Measurements from ENCODE around the gene EEF1A2. TPM values are rescaled to one million over a fixed set of nuclear protein-coding genes. Genes with fewer than 3 reads are reported as not detected.

Gene EEF1A2
- total RNA-seq, 1 experiment from 2014 or later: 32.0 TPM

DNA sequence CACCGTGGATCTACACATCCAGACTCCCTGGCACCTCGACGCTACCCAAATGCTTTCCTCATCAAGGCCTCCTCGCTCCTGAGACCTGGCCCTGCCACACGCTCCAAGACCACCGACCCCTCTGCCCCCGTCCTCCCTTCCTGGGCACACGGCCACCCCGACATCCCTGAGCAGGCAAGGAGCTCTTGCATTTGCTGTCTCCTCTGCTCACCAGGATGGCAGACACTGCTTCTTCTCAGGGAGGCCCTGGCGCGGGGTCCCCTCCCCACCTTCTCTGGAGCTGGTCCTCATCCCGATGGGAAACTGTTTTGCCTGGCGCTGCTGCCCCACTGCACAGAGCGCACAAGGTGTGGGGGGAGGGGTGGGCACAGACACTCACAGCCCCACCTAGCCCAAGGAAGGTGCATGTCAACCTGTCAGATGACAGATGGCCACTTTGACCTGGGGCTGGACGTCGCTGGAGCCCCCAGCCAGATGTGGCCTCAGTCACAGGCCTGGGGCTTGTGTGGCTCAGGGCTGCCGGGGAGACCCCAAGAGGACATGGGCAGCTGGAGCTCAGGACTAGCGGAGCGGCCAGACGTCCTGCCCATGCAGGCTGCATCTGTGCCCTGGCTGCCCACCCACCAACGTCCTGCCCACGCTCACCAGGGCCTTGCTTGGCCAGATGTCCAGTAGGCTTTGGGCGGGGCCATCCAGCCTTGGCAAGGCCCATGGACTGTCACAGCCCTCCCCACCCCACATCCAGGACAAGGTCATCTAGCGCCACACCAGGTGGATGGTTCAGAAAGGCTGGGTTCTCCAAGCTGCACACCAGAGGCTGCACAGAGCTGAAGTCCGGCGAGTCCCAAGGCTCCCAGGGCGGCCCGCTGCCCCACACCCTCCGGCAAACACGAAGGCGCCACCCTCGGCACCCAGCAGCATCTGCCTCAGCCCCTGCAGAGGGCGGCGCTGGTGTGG lies 20.3 kb downstream of the EEF1A2 start:
- intact Hi-C loops (cut with micrococcal nuclease; ENCODE audit: unreplicated experiment): no loop called here
- H3K4me1 ChIP-seq: 0 out of 2 replicates have a peak, but pooled peaks cover 5% of the 10 kb centered on the region
- no peak overlapping the region for H3K27ac Mint-ChIP-seq (ENCODE audit: unreplicated experiment)
- H3K27me3 ChIP-seq (replicated peaks; ENCODE audit: control insufficient read depth, insufficient read depth, low read length): peaks cover 2% of the 10 kb centered on the region
- H3K27me3 Mint-ChIP-seq (ENCODE audit: insufficient read depth, unreplicated experiment): peaks cover 53% of the 10 kb centered on the region
- ChIA-PET POLR2A (interaction anchor here (0.5 kb wide), 1 partner anchor 42 kb away, joined by 3 read pairs; no protein-coding TSS in a partner anchor), CTCF (interaction anchor here (0.6 to 2.1 kb wide), 2 partner anchors 17 to 96 kb away, joined by 3 to 8 read pairs; no protein-coding TSS in a partner anchor)
- H3K36me3 Mint-ChIP-seq (ENCODE audit: insufficient read depth, unreplicated experiment): no peaks in the 10 kb centered on the region
- H3K4me3 ChIP-seq (ENCODE audit: low read depth, low read length): no peak overlapping the region
- BruUV-seq (replicated peaks): no TSS peak
- no peaks in the 10 kb centered on the region for H3K9me3 ChIP-seq
- no peaks in the 10 kb centered on the region for H3K36me3 ChIP-seq (ENCODE audit: control insufficient read depth, insufficient read depth, low read length)
- DNase-seq: no peak
- H3K4me1 Mint-ChIP-seq (ENCODE audit: low read depth, unreplicated experiment): no peaks in the 10 kb centered on the region
- no peak for TF ChIP-seq CTCF (IDR thresholded peaks at IDR 0.05; ENCODE audit: insufficient read depth in 1 of 2, low read depth in 1 of 2, low read length in 1 of 2, severe bottlenecking in 1 of 2, unreplicated experiment in 1 of 2)
- H3K9me3 Mint-ChIP-seq (ENCODE audit: unreplicated experiment): no peaks in the 10 kb centered on the region
- H3K4me3 Mint-ChIP-seq (ENCODE audit: unreplicated experiment): no peak overlapping the region

DNA sequence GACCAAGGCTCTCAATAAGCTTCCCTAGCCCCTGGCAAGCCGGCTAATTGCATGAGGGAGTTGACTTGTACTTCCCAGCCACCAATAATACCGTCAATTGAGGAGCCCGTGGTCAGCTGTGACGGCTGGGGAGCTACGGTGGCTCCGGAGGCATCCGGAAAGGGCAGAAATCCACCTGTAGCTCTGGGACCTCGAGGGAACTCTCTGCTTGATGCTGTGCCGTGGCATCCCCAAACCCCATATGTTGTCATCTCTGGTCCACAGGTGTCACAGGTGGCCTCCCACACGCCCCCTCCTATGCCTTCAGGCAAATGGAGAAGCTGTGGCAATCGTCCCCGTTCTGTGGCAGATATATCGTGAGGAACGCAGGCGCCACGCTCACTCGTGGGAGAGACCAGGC lies 20.9 kb downstream of the EEF1A2 start:
- no peaks in the 10 kb centered on the region for H3K36me3 Mint-ChIP-seq (ENCODE audit: insufficient read depth, unreplicated experiment)
- no peak overlapping the region for H3K27ac Mint-ChIP-seq (ENCODE audit: unreplicated experiment)
- no peaks in the 10 kb centered on the region for H3K9me3 Mint-ChIP-seq (ENCODE audit: unreplicated experiment)
- H3K4me1 Mint-ChIP-seq (ENCODE audit: low read depth, unreplicated experiment): no peaks in the 10 kb centered on the region
- H3K27me3 ChIP-seq (replicated peaks; ENCODE audit: control insufficient read depth, insufficient read depth, low read length): peaks cover 2% of the 10 kb centered on the region
- TF ChIP-seq CTCF (IDR thresholded peaks at IDR 0.05; ENCODE audit: insufficient read depth in 1 of 2, low read depth in 1 of 2, low read length in 1 of 2, severe bottlenecking in 1 of 2, unreplicated experiment in 1 of 2): no peak
- DNase-seq: no peak
- H3K4me3 ChIP-seq (ENCODE audit: low read depth, low read length): no peak overlapping the region
- BruUV-seq (replicated peaks): no TSS peak
- H3K4me1 ChIP-seq: no peaks in the 10 kb centered on the region
- H3K4me3 Mint-ChIP-seq (ENCODE audit: unreplicated experiment): no peak overlapping the region
- ChIA-PET CTCF (interaction anchor here (0.6 to 2.1 kb wide), 3 partner anchors 18 to 193 kb away, joined by 3 to 8 read pairs (median 5); no protein-coding TSS in a partner anchor), POLR2A (interaction anchor here (0.5 kb wide), 1 partner anchor 42 kb away, joined by 3 read pairs; no protein-coding TSS in a partner anchor)
- peaks cover 52% of the 10 kb centered on the region for H3K27me3 Mint-ChIP-seq (ENCODE audit: insufficient read depth, unreplicated experiment)
- H3K36me3 ChIP-seq (ENCODE audit: control insufficient read depth, insufficient read depth, low read length): no peaks in the 10 kb centered on the region
- intact Hi-C loops (cut with micrococcal nuclease; ENCODE audit: unreplicated experiment): no loop called here
- no peaks in the 10 kb centered on the region for H3K9me3 ChIP-seq

DNA sequence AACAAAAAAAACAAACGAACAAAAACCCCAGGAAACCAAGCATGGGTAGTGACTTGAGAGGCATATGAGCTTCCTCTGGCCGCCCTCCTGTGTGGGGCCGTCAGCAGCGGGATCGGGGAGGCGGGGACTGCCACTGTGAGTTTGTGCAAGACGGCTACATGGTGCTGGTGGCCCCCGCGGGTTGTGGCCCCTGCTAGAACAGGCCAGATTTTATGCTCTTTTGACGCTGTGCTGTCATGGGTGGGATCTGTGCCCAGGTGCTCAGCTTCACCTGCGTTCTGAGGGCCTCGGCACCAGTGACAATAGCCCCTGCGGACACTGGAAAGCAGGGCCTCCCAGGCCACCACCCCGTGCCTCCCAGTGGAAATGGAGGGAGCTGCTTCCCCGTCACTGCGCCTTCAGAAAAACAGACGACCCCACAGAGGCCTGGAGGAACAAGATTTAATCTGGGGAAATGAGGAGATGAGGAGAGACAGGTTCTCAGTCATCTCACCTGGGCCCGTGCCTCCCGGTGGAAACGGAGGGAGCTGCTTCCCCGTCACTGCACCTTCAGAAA lies 21.7 kb downstream of the EEF1A2 start:
- H3K36me3 ChIP-seq (ENCODE audit: control insufficient read depth, insufficient read depth, low read length): no peaks in the 10 kb centered on the region
- Mint-ChIP-seq H3K4me3 (ENCODE audit: unreplicated experiment) (no peak overlapping the region), H3K9me3 (ENCODE audit: unreplicated experiment) (no peaks in the 10 kb centered on the region), H3K4me1 (ENCODE audit: low read depth, unreplicated experiment) (no peaks in the 10 kb centered on the region), H3K36me3 (ENCODE audit: insufficient read depth, unreplicated experiment) (no peaks in the 10 kb centered on the region), H3K27ac (ENCODE audit: unreplicated experiment) (no peak overlapping the region), H3K27me3 (ENCODE audit: insufficient read depth, unreplicated experiment) (peaks cover 45% of the 10 kb centered on the region)
- ChIA-PET POLR2A (no interaction called here), CTCF (interaction anchor here (0.6 to 2.1 kb wide), 3 partner anchors 19 to 192 kb away, joined by 3 to 8 read pairs (median 5); no protein-coding TSS in a partner anchor)
- intact Hi-C loops (cut with micrococcal nuclease; ENCODE audit: unreplicated experiment): no loop called here
- TF ChIP-seq CTCF (IDR thresholded peaks at IDR 0.05; ENCODE audit: insufficient read depth in 1 of 2, low read depth in 1 of 2, low read length in 1 of 2, severe bottlenecking in 1 of 2, unreplicated experiment in 1 of 2): no peak
- no peaks in the 10 kb centered on the region for H3K9me3 ChIP-seq
- DNase-seq: no peak
- BruUV-seq (replicated peaks): no TSS peak
- no peak overlapping the region for H3K4me3 ChIP-seq (ENCODE audit: low read depth, low read length)
- peaks cover 2% of the 10 kb centered on the region; the same call in 1 of the 2 replicates for H3K4me1 ChIP-seq
- peaks cover 2% of the 10 kb centered on the region for H3K27me3 ChIP-seq (replicated peaks; ENCODE audit: control insufficient read depth, insufficient read depth, low read length)

Data from Caco-2 (cell line).